ENCODE measurements around the gene ZNF682.
A peak's percentile ranks its signal among the peaks of the same experiment; 100 is the strongest.
"Not testable (repeated sequence)": the region's sequence is repeated elsewhere in the genome, so short reads cannot be mapped to it uniquely, and the experiment has no call there.

ZNF682 gene

DNA sequence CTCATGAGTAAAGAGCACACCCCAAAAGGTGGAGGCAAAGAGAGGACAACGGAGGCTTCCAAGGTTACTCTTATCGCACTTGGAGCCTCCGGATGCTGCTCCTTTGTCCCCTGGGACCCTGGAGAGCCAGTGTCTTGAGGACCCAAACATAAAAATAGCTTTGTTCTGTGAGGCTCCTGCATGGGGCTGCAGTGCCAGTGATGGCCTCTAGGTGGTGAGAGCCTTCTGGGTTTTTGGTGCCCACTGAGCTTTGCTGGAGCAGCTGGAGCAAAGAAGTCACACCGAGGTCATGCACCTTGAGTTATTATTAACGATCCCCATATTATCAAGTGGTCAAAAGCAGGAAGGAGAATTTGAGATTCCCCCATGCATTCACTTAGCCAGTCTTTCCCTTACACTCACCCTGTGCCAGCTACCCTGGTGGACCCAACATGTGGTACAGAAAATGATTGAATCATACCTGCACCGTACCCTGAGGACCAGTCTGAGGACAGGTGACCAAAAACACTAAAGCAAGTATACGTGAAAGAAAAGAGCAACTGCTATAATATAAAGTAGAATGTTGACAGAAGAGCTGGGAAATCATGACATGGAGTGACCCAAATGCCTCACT lies 41.5 kb downstream of the ZNF682 start:
- DNase-seq: peak in 10 of 51 donors; percentile 0 to 38 (median 3)

DNA sequence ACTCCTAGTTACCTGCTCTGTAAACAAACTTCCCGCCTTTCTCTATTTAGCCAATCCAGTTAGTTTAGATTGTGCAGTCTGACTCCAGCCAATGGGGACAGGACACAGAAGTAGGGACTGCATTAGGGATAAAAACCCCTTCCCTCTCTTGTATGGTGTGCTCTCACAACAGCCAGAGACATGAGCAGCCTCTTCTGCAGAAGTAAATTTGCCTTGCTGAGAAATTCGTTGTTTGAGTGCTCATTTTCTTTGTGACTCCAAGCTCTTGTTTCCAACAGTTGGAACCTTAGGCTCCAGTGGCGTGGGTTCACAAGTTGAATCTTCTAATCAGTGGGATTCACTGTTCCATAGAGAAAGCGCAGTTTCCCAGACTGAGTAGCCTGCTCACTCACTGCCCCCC lies 72.4 kb downstream of the ZNF682 start:
- DNase-seq: no peak

DNA sequence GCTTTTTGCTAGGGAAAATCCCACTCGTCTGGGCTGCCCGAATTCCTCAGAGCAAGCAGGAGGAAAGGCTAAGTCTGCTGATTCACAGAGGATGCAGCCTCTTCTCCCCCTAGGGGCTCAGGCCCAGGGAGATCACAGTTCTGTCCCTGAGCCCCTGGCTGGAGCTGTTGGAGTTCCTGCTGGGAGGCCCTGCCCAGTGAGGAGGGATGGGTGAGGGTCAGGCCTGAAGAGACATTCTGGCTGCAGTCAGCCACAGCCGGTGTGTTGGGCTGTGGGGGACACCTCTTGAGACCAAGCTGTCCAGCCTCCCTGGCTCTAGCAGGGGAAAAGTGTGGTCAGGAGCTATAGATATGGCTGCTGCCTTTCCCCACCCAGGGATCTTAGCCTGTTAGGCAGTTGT lies 73.2 kb downstream of the ZNF682 start:
- not testable (repeated sequence) for DNase-seq

DNA sequence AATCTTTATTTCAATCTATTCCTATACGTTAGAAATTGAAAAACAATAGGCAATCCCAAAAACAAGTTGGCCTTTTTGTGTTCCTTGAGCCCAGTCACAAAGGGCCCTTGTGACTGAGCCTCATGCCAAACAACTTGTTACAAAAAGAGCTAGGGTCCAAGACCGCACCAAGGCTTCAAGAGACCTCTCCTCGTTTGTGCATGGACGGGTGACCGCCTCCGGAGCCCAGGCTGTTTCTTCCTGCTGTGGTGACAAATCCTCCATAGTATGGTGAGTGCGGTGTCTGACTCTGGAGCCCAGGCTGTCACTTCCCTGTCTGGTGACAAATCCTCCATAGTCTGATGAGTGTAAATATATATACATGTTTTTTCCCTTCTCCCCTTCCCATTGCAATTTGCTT lies 74.9 kb downstream of the ZNF682 start:
- DNase-seq: no peak

DNA sequence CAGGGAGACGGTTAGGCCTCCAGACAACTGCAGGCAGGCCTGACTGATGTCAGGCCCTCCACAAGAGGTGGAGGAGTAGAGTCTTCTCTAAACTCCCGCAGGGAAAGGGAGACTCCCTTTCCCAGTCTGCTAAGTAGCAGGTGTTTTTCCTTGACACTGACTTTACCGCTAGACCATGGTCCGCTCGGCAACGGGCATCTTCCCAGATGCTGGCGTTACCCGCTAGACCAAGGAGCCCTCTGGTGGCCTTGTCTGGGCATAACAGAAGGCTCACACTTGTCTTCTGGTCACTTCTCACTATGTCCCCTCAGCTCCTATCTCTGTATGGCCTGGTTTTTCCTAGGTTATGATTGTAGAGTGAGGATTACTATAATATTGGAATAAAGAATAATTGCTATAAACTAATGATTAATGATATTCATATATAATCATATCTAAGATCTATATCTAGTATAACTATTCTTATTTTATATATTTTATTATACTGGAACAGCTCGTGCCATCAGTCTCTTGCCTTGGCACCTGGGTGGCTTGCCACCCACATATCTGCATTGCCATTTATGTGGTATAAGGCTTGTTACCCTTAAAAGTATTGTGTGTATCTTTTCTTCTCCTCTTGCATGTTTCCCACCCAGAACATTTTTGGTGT lies 80.0 kb downstream of the ZNF682 start:
- DNase-seq: peak in 45 of 51 donors; percentile 1 to 80 (median 52)

DNA sequence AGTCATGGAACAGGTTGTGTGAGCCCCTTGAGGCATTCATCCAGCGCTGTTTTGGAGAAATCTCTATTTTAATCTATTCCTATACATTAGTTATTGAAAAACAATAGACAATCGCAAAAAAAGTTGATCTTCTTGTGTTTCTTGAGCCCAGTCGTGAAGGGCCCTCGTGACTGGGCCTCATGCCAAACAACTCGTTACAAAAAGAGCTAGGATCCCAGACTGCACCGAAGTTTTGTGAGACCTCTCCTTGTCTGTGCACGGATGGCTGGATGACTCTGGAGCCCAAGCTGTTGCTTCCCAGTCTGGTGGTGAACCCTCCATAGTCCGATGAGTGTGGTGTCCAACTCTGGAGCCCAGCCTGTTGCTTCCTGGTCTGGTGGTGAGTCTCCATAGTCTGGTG lies 81.5 kb downstream of the ZNF682 start:
- not testable (repeated sequence) for DNase-seq

DNA sequence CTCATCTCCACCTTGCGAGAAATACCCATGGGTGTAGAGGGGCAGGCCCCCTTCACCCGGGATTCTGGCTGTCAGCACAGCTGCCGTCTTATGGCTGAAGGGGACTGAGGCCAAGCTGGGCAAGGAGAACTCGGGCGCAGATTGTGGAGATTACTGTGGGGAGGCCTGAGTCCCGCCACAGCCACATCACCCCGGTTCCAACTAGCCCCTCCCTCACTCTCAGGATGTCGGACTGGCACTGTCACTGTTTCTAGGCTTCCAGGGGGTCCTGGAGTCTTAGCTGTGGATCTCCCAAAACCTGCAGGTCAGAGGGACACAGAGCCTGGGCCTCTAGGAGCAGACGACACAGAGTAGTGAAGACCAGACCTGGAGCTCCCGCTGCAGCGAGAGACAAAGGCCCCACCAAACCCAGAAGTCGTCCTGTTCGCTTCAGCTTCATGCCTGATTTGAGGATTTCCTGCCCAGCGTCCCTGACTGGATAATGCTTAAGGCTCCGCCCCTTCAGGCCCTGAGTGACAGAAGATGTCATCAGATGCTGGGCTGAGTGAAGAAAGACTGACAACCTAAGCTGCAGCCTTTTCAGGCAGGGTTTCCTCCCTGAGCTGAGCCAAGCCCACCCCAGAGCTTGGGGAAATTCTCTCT lies 82.8 kb downstream of the ZNF682 start:
- DNase-seq: peak in 5 of 51 donors; percentile 1 to 8 (median 2)

DNA sequence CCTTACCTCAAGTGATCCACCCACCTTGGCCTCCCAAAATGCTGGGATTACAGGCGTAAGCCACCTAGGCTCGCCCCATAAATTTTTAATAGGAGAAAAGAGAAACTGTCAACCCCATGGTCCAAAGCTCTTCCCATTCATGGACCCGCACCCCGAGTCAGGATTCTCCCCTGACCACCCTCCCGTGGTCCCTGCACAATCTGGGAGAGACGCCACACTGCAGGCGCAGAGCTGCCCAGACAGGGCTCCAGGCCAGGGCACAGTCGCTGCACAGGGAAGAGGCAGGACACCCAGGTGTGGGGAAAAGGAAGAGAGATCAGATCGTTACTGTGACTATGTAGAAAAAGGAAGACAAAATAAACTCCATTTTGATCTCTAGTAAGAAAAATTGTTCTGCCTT lies 84.1 kb downstream of the ZNF682 start:
- DNase-seq: no peak
